ENCODE data around the gene KCNK15.

The KCNK15 gene

GRCh38 chr20:44736170-44737021, 9.3 kb upstream of the KCNK15 start:
- DNase-seq (ENCODE audit: low read depth in 2 of 2): no peak

- DNase-seq (ENCODE audit: low read depth in 2 of 2): no peak
Observed at GRCh38 chr20:44737116-44737515, 8.5 kb upstream of the KCNK15 start.

- DNase-seq (ENCODE audit: low read depth in 2 of 2): no peak
Observed at GRCh38 chr20:44738813-44739477, 6.7 kb upstream of the KCNK15 start.

GRCh38 chr20:44739942-44740341, 5.7 kb upstream of the KCNK15 start:
- no peak for DNase-seq (ENCODE audit: low read depth in 2 of 2)

GRCh38 chr20:44742304-44743079, 3.2 kb upstream of the KCNK15 start:
- no peak for DNase-seq (ENCODE audit: low read depth in 2 of 2)

DNA sequence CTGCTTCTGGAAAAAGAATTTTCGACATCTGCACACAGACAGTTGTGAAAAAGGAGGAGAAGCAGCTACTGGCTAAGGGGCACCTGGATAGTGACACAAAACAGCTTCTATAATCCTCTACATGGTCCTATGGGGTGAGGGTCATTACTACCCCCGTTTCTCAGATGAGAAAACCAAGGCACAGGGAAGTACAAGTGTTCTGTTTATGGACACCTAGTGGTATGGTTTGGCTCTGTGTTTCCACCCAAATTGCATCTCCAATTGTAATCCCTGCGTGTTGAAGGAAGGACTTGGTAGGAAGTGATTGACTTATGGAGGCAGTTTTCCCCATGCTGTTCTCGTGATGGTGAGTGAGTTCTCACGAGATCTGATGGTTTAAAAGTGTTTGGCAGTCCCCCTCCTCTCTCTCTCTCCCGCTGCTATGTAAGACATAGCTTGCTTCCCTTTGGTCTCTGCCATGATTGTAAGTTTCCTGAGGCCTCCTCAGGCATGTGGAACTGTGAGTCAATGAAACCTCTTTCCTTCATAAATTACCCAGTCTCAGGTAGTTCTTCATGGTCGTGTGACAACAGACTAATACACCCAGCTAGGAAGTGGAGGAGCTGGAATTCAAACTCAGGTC, 2.5 kb upstream of the KCNK15 start:
- DNase-seq (ENCODE audit: low read depth in 2 of 2): no peak

GRCh38 chr20:44743916-44744655, 1.6 kb upstream of the KCNK15 start:
- no peak for DNase-seq (ENCODE audit: low read depth in 2 of 2)

DNA sequence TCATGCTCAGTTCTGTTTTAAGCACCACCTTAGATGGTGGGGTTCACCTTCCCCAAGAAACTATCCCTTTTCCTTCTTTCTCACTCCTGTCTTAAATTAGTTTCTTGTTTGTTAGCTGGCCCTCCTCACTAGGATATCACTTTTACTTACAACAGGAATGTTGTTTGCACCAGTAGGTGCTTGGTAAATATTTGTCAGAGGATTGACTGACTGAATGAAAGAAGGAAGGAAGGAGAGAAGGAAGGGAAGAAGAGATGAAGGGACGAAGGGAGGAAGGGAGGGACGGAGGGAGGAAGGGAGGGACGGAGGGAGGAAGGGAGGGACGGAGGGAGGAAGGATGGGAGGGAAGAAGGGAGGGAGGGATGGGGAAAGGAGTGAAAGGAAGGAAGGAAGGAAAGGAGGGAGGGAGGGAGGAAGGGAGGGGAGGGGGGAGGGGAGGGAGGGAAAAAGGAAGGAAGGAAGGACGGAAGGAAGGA, 505 bp upstream of the KCNK15 start:
- no peak for DNase-seq (ENCODE audit: low read depth in 2 of 2)

GRCh38 chr20:44746367-44747165, 901 bp downstream of the KCNK15 start:
- no peak for DNase-seq (ENCODE audit: low read depth in 2 of 2)

- peak in 1 of 2 donors; percentile 31 for DNase-seq (ENCODE audit: low read depth in 2 of 2)
Observed at GRCh38 chr20:44747166-44748004, 1.7 kb downstream of the KCNK15 start.

DNA sequence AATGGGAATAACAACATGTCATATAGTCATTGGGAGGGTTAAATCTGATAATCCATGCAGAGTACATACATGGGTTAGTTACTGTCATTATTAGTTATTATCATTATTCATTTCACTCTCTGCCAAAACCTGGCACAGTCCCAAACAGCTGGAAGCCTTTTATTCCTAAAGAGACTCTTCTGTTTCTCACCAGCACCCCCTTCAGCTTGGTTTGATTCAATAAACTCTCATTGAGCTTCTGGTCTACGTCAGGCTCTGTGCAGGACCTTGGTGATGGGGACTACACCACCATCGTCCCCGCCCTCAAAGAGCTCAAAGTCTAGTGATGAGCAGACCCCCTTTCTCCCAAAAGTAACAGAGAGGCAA, 2.3 kb downstream of the KCNK15 start:
- no peak for DNase-seq (ENCODE audit: low read depth in 2 of 2)

- DNase-seq (ENCODE audit: low read depth in 2 of 2): no peak
Observed at GRCh38 chr20:44750081-44750805, 4.6 kb downstream of the KCNK15 start.

GRCh38 chr20:44752099-44752931, 6.7 kb downstream of the KCNK15 start:
- no peak for DNase-seq (ENCODE audit: low read depth in 2 of 2)

- no peak for DNase-seq (ENCODE audit: low read depth in 2 of 2)
Observed at GRCh38 chr20:44754554-44754953, 8.9 kb downstream of the KCNK15 start.

- DNase-seq (ENCODE audit: low read depth in 2 of 2): no peak
Observed at GRCh38 chr20:44756011-44756688, 10.5 kb downstream of the KCNK15 start.

DNA sequence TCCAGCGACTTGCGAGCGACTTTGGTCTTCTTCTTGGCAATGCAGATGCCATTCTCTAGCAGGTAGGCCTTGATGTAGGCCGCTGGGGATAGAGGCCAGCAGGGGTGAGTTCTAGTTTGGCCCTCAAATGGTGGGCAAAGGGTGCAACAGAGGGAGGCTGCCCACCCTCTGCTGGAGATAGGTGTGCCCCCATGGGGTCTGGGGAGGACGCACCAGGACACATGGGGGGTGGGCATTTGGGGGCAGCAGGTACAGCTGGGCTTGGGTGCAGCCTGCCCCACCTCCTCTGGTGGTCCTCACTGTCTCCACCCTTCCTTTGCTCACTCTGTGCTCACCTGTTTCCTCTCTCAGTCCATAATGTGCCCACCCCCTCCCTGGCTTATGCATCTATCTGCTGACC, 11.3 kb downstream of the KCNK15 start:
- no peak for DNase-seq (ENCODE audit: low read depth in 2 of 2)
